GM12878 (cell line): ENCODE results near the gene GNB2. TPM values are rescaled to one million over a fixed set of nuclear protein-coding genes. Genes with fewer than 3 reads are reported as not detected.

ENCODE experiments used
- ATAC-seq: fragments of 200-7000 bp; cut with Tn5 transposase; 3 replicates; pipeline ENCODE4 v1.9.1; 2020; ENCODE audit warnings: mild to moderate bottlenecking, moderate library complexity
- BruUV-seq: library from RNA; stranded (reverse); fragments of 400-500 nt; replicated peaks from 2 replicates; lab custom pipeline; 2021; lab: Mats Ljungman, UMichigan
- CTCF ChIA-PET: fragments of 300-600 bp; sonication (Branson Sonifier 250); formaldehyde crosslinking; extraction: SDS; loops from one replicate; lab custom pipeline; 2021; ENCODE audit warnings: inconsistent platforms; lab: Yijun Ruan, JAX
- POLR2A ChIA-PET: fragments of 350-600 bp; formaldehyde crosslinking; extraction: SDS; loops from one replicate; lab custom pipeline; 2021; ENCODE audit warnings: inconsistent platforms; lab: Charles Lee
- RAD21 ChIA-PET: fragments of 300-600 bp; sonication (Branson Sonifier 250); formaldehyde crosslinking; loops from one replicate; lab custom pipeline; 2023; ENCODE audit warnings: antibody characterized with exemption; ENCODE audit not compliant: unreplicated experiment; lab: Charles Lee
- SMC1A ChIA-PET: fragments of 300-600 bp; sonication (Branson Sonifier 250); formaldehyde crosslinking; loops from one replicate; lab custom pipeline; 2023; ENCODE audit not compliant: unreplicated experiment, uncharacterized antibody; lab: Charles Lee
- DNase-seq: peaks from one replicate; pipeline ENCODE4 v3.0.0-alpha.2; 2011; ENCODE audit warnings: low read depth, low spot score
- FAIRE-seq: peaks from 3 replicates; lab custom pipeline; 2011; peaks lifted over from hg19 to GRCh38; lab: Jason Lieb, UNC
- H2AFZ ChIP-seq: 2 replicates; pipeline ENCODE4 v1.6.0; 2011; ENCODE audit warnings: low read depth, low read length, control low read depth; ENCODE audit not compliant: control insufficient read depth
- H3K27ac ChIP-seq: 2 replicates; pipeline ENCODE4 v1.5.1; 2011; ENCODE audit warnings: control low read depth; ENCODE audit not compliant: control insufficient read depth, insufficient read depth
- H3K27me3 ChIP-seq, 2 experiments: replicated peaks in 1 of 2; 2 replicates each; pipeline versions ENCODE4 v1.6.0 to v1.6.1; 2011; ENCODE audit warnings: low read length in 1 of 2; ENCODE audit not compliant: control insufficient read depth in 2 of 2, insufficient read depth in 2 of 2
- H3K36me3 ChIP-seq, 2 experiments: 2 replicates each; pipeline ENCODE4 v1.5.1; 2011; ENCODE audit warnings: low read length in 1 of 2; ENCODE audit not compliant: control insufficient read depth in 2 of 2, insufficient read depth in 2 of 2
- H3K4me1 ChIP-seq: 2 replicates; pipeline ENCODE4 v1.6.1; 2011; ENCODE audit warnings: mild to moderate bottlenecking, low read length, moderate library complexity, mixed read lengths; ENCODE audit not compliant: control insufficient read depth, insufficient read depth
- H3K4me2 ChIP-seq: 2 replicates; pipeline ENCODE4 v1.6.0; 2011; ENCODE audit warnings: control low read depth; ENCODE audit not compliant: control insufficient read depth, insufficient read depth
- H3K4me3 ChIP-seq: fragments of 200-600 bp; sonication (generic); 2 replicates; pipeline ENCODE4 v1.5.1; 2016
- H3K79me2 ChIP-seq: 2 replicates; pipeline ENCODE4 v1.6.0; 2011; ENCODE audit warnings: low read length; ENCODE audit not compliant: control insufficient read depth, insufficient read depth
- H3K9ac ChIP-seq: 2 replicates; pipeline ENCODE4 v1.8.0; 2011; ENCODE audit warnings: low read length, control low read depth, mixed read lengths; ENCODE audit not compliant: control insufficient read depth, insufficient read depth
- H3K9me3 ChIP-seq: replicated peaks from 3 replicates; pipeline ENCODE4 v1.5.1; 2011; ENCODE audit warnings: mild to moderate bottlenecking, low read length; ENCODE audit not compliant: control insufficient read depth, insufficient read depth
- H4K20me1 ChIP-seq: 2 replicates; pipeline ENCODE4 v1.6.0; 2011; ENCODE audit not compliant: control insufficient read depth, insufficient read depth
- DPF2 ChIP-seq: fragments of 450-650 bp; IDR thresholded peaks from 2 replicates; pipeline ENCODE4 v1.6.1; 2017; ENCODE audit warnings: mild to moderate bottlenecking
- IKZF1 ChIP-seq: fragments of 450-650 bp; conservative IDR thresholded peaks from 2 replicates; pipeline ENCODE4 v1.6.1; 2017; ENCODE audit warnings: antibody characterized with exemption, mild to moderate bottlenecking
- IRF3 ChIP-seq: fragments of 450-650 bp; IDR thresholded peaks from 2 replicates; pipeline ENCODE4 v1.6.1; 2014; ENCODE audit warnings: mild to moderate bottlenecking
- IRF4 ChIP-seq: IDR thresholded peaks from 2 replicates; pipeline ENCODE4 v1.6.1; 2011; ENCODE audit warnings: low read depth, low read length
- IRF5 ChIP-seq: fragments of 450-650 bp; IDR thresholded peaks from 2 replicates; pipeline ENCODE4 v1.6.1; 2017; ENCODE audit warnings: borderline replicate concordance
- ZNF217 ChIP-seq: fragments of 450-650 bp; IDR thresholded peaks from 2 replicates; pipeline ENCODE4 v1.6.1; 2017; ENCODE audit warnings: antibody characterized with exemption, mild to moderate bottlenecking
- ZSCAN29 ChIP-seq: fragments of 450-650 bp; IDR thresholded peaks from 2 replicates; pipeline ENCODE4 v1.6.1; 2017; ENCODE audit warnings: mild to moderate bottlenecking, moderate library complexity
- WGBS: methylation state at CpG from one replicate; pipeline ENCODE4 v1.1.6; 2016; ENCODE audit warnings: low lambda C conversion rate; ENCODE audit not compliant: insufficient replicate concordance, insufficient coverage; ENCODE audit errors: missing lambda C conversion rate; 5-methylcytosine and 5-hydroxymethylcytosine counted together
- in situ Hi-C: fragments of 300-500 bp; cut with MboI; formaldehyde crosslinking; loops from 9 replicates; pipeline ENCODE4 v1.14.3; 2018; ENCODE audit warnings: mixed read lengths
- intact Hi-C: fragments of 100-400 bp; cut with micrococcal nuclease; formaldehyde crosslinking; loops from one replicate; pipeline ENCODE4 v1.14.2; 2022; ENCODE audit not compliant: unreplicated experiment
- polyA plus RNA-seq, 11 experiments: library from polyadenylated mRNA; depleted of rRNA in 4 of 11; unstranded in 6 of 11; stranded (reverse) in 5 of 11; fragments of >200 nt; fragmentation: Nextera tagmentation in 4 of 11; fragmentation: Illumina TruSeq in 1 of 11; extraction: Ambion mirVana in 4 of 11; extraction: Trizol in 1 of 11; gene quantifications; 1 replicate in 1 of 11; 2 replicates in 10 of 11; pipeline versions ENCODE4 v1.2.1 to v1.2.3, GENCODE V29; 2011 to 2016; ENCODE audit warnings: inconsistent platforms in 2 of 11, missing spikeins in 2 of 11, low read depth in 1 of 11
- total RNA-seq, 4 experiments: library from RNA; depleted of rRNA in 3 of 4; stranded (reverse); fragments of >200 nt in 3 of 4; fragmentation: Illumina TruSeq in 1 of 4; extraction: Trizol in 1 of 4; gene quantifications; 2 replicates each; pipeline versions ENCODE4 v1.2.1 to v1.2.3, GENCODE V29; 2013 to 2021
- TF ChIP-seq, protein P1 (sequence below): IDR thresholded peaks from 2 replicates; pipeline ENCODE4 v1.6.1; 2012; ENCODE audit warnings: low read depth, low read length, improper control_type of control experiment
- TF ChIP-seq, protein P2 (sequence below): fragments of 450-650 bp; IDR thresholded peaks from 2 replicates; pipeline ENCODE4 v1.6.1; 2017; ENCODE audit warnings: mild to moderate bottlenecking, moderate library complexity

The GNB2 gene
- total and polyA plus RNA-seq, 10 of the 15 experiments (the other 5 are each of a cell fraction or from before 2014, with no cell fraction given) = 0.35 to 175 (median 59.7) TPM

DNA sequence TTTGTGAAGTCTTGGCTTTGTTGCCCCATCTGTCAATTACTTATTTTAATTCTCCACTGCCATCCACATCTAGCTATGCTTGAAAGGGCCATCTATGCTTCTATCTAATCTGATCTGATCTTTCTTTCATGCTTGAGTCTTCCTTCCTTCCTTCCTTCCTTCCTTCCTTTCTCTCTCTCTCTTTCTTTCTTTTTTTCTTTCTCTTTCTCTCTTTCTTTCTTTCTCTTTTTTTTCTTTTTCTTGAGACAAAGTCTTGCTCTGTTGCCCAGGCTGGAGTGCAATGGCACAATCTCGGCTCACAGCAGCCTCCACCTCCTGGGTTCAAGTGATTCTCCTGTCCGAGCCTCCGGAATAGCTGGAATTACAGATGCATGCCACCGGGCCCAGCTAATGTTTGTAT is 43.5 kb upstream of the GNB2 start:
- intact Hi-C loops (loop anchor here (5.0 kb wide), 2 partner anchors 62 to 77 kb away; partner anchors contain the start of genes GIGYF1 and POP7), in situ Hi-C loops (no loop called here)
- no peak for ATAC-seq
- RAD21 ChIA-PET = interaction anchor here (0.8 kb wide), 1 partner anchor 18 kb away, joined by 3 read pairs; the partner anchor contains the start of gene MOSPD3
- no peak for FAIRE-seq
- H2AFZ ChIP-seq = no peak overlapping the region
- no peaks in the 10 kb centered on the region for H3K9me3 ChIP-seq
- H3K9ac ChIP-seq = no peak overlapping the region
- POLR2A ChIA-PET = no interaction called here
- no peaks in the 10 kb centered on the region for H3K79me2 ChIP-seq
- no peak overlapping the region for H3K27ac ChIP-seq
- H3K36me3 ChIP-seq = no peaks in the 10 kb centered on the region
- no peak overlapping the region for H3K4me3 ChIP-seq
- TF ChIP-seq IRF3 = no peak
- TF ChIP-seq DPF2 = no peak
- TF ChIP-seq ZNF217 = no peak
- TF ChIP-seq, protein P1, sequence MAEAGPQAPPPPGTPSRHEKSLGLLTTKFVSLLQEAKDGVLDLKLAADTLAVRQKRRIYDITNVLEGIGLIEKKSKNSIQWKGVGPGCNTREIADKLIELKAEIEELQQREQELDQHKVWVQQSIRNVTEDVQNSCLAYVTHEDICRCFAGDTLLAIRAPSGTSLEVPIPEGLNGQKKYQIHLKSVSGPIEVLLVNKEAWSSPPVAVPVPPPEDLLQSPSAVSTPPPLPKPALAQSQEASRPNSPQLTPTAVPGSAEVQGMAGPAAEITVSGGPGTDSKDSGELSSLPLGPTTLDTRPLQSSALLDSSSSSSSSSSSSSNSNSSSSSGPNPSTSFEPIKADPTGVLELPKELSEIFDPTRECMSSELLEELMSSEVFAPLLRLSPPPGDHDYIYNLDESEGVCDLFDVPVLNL = no peak
- no peak for TF ChIP-seq ZSCAN29
- no peak for TF ChIP-seq IRF5
- no peak for TF ChIP-seq IKZF1
- TF ChIP-seq IRF4 = no peak
- TF ChIP-seq, protein P2, sequence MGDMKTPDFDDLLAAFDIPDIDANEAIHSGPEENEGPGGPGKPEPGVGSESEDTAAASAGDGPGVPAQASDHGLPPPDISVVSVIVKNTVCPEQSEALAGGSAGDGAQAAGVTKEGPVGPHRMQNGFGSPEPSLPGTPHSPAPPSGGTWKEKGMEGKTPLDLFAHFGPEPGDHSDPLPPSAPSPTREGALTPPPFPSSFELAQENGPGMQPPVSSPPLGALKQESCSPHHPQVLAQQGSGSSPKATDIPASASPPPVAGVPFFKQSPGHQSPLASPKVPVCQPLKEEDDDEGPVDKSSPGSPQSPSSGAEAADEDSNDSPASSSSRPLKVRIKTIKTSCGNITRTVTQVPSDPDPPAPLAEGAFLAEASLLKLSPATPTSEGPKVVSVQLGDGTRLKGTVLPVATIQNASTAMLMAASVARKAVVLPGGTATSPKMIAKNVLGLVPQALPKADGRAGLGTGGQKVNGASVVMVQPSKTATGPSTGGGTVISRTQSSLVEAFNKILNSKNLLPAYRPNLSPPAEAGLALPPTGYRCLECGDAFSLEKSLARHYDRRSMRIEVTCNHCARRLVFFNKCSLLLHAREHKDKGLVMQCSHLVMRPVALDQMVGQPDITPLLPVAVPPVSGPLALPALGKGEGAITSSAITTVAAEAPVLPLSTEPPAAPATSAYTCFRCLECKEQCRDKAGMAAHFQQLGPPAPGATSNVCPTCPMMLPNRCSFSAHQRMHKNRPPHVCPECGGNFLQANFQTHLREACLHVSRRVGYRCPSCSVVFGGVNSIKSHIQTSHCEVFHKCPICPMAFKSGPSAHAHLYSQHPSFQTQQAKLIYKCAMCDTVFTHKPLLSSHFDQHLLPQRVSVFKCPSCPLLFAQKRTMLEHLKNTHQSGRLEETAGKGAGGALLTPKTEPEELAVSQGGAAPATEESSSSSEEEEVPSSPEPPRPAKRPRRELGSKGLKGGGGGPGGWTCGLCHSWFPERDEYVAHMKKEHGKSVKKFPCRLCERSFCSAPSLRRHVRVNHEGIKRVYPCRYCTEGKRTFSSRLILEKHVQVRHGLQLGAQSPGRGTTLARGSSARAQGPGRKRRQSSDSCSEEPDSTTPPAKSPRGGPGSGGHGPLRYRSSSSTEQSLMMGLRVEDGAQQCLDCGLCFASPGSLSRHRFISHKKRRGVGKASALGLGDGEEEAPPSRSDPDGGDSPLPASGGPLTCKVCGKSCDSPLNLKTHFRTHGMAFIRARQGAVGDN = no peak
- CTCF ChIA-PET = interaction anchor here (0.8 to 2.6 kb wide), 6 partner anchors 9 to 76 kb away, joined by 3 to 11 read pairs (median 4); partner anchors contain the start of gene POP7
- no TSS peak for BruUV-seq
- DNase-seq = no peak
- SMC1A ChIA-PET = no interaction called here
- no peaks in the 10 kb centered on the region; a peak in 2 of 4 replicates for H3K27me3 ChIP-seq
- H3K4me1 ChIP-seq = peaks cover 14% of the 10 kb centered on the region
- H3K4me2 ChIP-seq = no peak overlapping the region
- H4K20me1 ChIP-seq = no peaks in the 10 kb centered on the region
- 84% methylated on average over 4 of the region's 4 CpGs for WGBS
